Measurements from ENCODE around the gene DOCK3. TPM values are rescaled to one million over a fixed set of nuclear protein-coding genes. Genes with fewer than 3 reads are reported as not detected.

DOCK3 gene
- total and polyA plus RNA-seq, 10 of the 15 experiments (the other 5 are each of a cell fraction or from before 2014, with no cell fraction given): 0.02 to 0.52 (median 0.04) TPM; not detected in 5

GRCh38 chr3:50675179-50676030, 678 bp downstream of the DOCK3 start:
- ChIA-PET CTCF (interaction anchor here (0.8 to 2.0 kb wide), 3 partner anchors 22 to 289 kb away, joined by 3 to 5 read pairs (median 3); partner anchors contain the start of gene MAPKAPK3), POLR2A (no interaction called here), SMC1A (ENCODE audit: uncharacterized antibody, unreplicated experiment) (interaction anchor here (0.6 to 1.4 kb wide), 2 partner anchors 8 to 664 kb away, joined by 3 read pairs; no protein-coding TSS in a partner anchor), RAD21 (ENCODE audit: unreplicated experiment) (no interaction called here)
- Histone ChIP-seq H3K79me2 (ENCODE audit: control insufficient read depth, insufficient read depth, low read length) (no peaks in the 10 kb centered on the region), H3K4me2 (ENCODE audit: control insufficient read depth, insufficient read depth) (peak overlapping the region; percentile 53; the same call in 1 of the 2 replicates), H3K9ac (ENCODE audit: control insufficient read depth, insufficient read depth, low read length) (no peak overlapping the region), H3K36me3 (ENCODE audit: control insufficient read depth in 2 of 2, insufficient read depth in 2 of 2, low read length in 1 of 2) (no peaks in the 10 kb centered on the region), H2AFZ (ENCODE audit: control insufficient read depth, low read depth, low read length) (no peak overlapping the region; the same call in 1 of the 2 replicates), H3K27ac (ENCODE audit: control insufficient read depth, insufficient read depth) (no peak overlapping the region), H3K4me1 (ENCODE audit: control insufficient read depth, insufficient read depth, low read length) (no peaks in the 10 kb centered on the region), H4K20me1 (ENCODE audit: control insufficient read depth, insufficient read depth) (no peaks in the 10 kb centered on the region; the same call in 1 of the 2 replicates), H3K27me3 (replicated peaks in 1 of 2; ENCODE audit: control insufficient read depth in 2 of 2, insufficient read depth in 2 of 2, low read length in 1 of 2) (peaks cover 9 to 30% of the 10 kb centered on the region in 2 experiments), H3K9me3 (replicated peaks; ENCODE audit: control insufficient read depth, insufficient read depth, low read length) (no peaks in the 10 kb centered on the region), H3K4me3 (no peak overlapping the region)
- BruUV-seq (replicated peaks): no TSS peak
- in situ Hi-C loops (cut with MboI) (no loop called here), intact Hi-C loops (cut with micrococcal nuclease; ENCODE audit: unreplicated experiment) (no loop called here)
- FAIRE-seq (no peak), DNase-seq (ENCODE audit: low read depth, low spot score) (no peak), ATAC-seq (peak; percentile 52; the same call in 2 of the 3 replicates)
- 8% methylated on average over 23 of the region's 65 CpGs for WGBS (ENCODE audit: insufficient coverage, insufficient replicate concordance, low lambda C conversion rate, missing lambda C conversion rate)
- TF ChIP-seq ZNF24 (IDR thresholded peaks at IDR 0.05) (no peak), FOXK2 (IDR thresholded peaks at IDR 0.05) (no peak), RBBP5 (conservative IDR thresholded peaks at IDR 0.05) (no peak), YY1 (IDR thresholded peaks at IDR 0.05; ENCODE audit: low read depth, low read length) (no peak), CEBPZ (IDR thresholded peaks at IDR 0.05; ENCODE audit: low read depth, low read length) (no peak), FOS (IDR thresholded peaks at IDR 0.05; ENCODE audit: borderline replicate concordance, extremely low read depth, insufficient read length) (no peak), HSF1 (IDR thresholded peaks at IDR 0.05; ENCODE audit: low read depth, low read length) (no peak), BMI1 (IDR thresholded peaks at IDR 0.05; ENCODE audit: borderline replicate concordance) (no peak), SIN3A (IDR thresholded peaks at IDR 0.05; ENCODE audit: low read depth, low read length) (no peak), SUZ12 (IDR thresholded peaks at IDR 0.05; ENCODE audit: unreplicated experiment) (peak; percentile 29), ZBTB33 (IDR thresholded peaks at IDR 0.05) (no peak), PKNOX1 (IDR thresholded peaks at IDR 0.05) (no peak)
